CD4-positive, alpha-beta T cell treated with Interleukin-17A for 4 hours (primary cell): ENCODE results near the gene HEATR1.

Experiments used
- DNase-seq: peaks from one replicate; pipeline ENCODE4 v3.0.0-alpha.2; 2020; ENCODE audit warnings: mixed read lengths

Gene HEATR1

DNA sequence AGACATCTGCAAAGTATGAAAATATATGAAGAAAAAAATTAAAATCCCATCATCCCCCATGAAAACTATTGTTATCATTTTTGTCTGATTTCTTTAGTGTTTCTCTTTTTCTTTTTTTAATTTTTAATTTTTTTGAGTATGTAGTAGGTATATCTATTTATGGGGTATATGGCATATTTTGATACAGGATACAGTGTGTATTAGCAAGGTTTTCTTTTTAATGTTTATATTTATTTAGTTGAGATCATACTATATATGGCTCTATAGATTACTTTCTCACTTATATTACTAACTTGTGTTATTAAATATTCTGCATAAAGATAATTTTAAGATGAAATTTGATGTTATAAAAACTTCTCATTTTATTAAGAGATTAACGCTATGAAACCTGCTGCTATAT is 69.1 kb downstream of the HEATR1 start:
- no peak for DNase-seq

DNA sequence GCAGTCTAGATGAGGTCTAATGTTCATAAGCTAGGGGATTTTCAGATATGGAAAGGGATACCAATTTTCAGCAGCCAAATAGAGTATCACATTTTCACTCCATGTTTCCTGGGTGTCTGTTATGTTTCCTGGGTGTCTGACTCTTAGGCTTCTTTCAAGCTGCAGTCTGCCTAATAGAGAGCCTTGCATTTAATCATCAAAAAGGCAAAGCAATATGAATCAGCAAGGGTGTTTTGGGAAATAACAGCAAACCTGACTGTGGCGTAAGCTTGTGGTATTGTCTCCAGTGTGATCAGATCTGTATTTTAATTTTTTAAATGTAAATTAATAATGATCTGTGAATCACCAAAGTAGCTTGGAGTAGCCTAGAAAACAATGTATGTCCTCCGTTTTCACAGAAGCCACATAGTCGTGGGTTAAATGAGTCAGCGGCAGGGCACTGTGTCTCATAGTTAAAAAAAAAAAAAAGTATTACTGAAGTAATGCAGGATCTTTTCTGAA is 70.1 kb downstream of the HEATR1 start:
- peak; percentile 45 for DNase-seq

DNA sequence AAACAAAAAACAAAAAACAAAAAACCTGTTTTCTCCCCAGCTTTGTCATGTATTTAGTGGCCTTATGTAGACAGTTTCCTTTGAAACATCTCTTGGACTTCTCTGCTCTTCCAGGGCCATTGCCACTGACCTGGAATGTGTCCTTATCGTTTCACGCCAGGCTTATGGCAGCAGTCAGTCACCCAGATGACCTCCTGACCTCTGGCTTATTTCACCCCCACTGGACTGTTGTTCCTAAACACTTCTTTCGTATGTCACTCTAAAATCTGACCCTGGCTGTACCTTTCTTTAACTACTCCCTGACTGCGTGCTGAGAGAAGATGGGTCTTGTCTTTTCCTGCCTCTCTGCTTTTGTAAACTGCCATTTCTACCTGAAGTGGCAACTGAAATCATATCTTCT is 71.5 kb downstream of the HEATR1 start:
- no peak for DNase-seq

DNA sequence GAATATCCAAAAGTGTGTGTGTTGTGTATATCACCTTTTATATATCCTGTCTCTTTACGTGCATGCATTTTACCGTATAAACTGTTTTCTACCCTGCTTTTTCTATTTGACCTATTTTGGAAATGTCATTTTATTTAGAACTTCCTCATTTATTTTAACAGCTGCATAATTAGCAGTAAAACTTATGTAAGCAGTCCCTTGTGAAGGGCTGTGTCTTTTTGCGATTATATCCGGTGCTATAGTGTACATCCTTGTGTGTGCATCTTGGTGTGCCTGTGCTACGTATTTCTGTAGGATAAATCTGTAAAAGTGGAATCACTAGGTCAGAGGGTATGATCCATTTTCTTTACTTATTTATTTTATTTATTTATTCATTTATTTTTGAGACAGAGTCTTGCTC is 73.4 kb downstream of the HEATR1 start:
- no peak for DNase-seq

DNA sequence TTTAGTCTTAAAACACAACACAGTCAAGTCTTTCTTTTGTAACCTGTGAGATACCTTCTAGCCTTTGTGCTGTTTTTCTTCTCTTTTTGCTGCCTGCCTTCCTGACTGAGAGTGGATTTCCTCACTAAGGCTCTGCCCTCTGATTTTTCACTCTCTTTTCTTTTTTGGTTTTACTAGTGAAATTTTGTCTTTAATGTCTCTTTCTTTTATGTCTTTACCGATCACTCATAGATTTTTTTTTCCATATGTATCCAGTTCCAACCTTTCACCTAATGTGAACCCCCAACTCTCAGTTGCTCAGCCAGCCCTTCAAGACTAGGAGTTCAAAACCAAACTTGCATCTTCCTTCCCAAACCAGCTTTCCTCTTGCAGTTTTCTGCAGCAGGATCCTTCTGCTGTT is 74.0 kb downstream of the HEATR1 start:
- no peak for DNase-seq

GRCh38 chr1:236526079-236526478 is 78.2 kb downstream of the HEATR1 start:
- no peak for DNase-seq

DNA sequence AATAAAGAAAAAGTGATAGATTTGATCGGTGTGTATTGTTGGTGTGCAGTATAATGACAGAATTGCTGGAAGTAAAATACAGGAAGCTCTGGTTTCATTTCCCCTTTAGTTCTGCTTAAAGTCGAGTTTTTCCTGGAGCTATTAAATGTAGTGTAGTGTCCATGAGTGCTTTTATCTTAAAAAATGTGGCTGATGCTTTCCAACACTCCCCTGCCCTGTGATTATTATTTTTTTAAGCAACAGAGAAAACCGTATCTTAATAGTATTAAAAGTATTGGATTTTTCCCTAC is 79.5 kb downstream of the HEATR1 start:
- DNase-seq, result no peak

GRCh38 chr1:236524142-236524894 is 80.0 kb downstream of the HEATR1 start:
- peak; percentile 62 for DNase-seq

GRCh38 chr1:236523704-236524141 is 80.6 kb downstream of the HEATR1 start, which contains the start of gene LGALS8:
Gene LGALS8 (plus strand): TSS chr1:236523982. CDS start chr1:236526071, 2,089 bp downstream.
- peak; percentile 91 for DNase-seq

DNA sequence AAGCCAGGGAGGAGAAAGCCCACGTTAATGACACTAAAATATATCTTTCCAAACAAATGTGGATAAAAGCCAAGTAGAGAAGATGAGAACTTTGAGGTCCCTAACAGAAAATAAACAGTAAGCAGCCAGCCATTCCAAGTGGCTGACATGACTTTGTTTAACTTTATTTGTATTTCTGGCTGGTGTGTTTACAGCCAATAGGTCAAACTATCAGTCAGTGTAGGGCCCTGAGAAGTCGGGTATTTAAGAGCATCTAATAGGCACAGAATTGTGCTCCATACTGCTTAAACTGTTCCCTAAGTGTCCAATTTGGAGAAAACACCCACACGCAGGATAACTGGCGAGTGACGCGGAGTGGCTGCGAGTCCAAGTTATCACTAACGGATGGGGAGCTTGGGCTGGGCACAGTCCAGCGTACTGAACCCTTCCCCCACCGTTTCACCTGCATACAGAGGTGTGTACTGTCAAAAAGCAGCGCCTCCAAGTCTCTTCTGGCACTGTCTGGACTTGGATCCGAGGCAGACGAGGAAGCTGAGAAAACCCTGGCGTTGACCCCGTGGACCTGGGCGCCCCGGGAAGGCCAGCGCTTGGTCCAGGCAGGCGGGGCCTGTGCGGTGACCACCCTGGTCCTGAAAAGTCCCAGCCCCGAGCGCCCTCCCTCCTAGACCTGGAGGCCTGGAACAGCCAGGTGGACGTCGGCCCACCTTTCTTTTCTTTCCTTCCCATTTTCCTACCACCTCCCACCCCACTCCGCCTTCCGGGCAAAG is 81.2 kb downstream of the HEATR1 start:
- no peak for DNase-seq

DNA sequence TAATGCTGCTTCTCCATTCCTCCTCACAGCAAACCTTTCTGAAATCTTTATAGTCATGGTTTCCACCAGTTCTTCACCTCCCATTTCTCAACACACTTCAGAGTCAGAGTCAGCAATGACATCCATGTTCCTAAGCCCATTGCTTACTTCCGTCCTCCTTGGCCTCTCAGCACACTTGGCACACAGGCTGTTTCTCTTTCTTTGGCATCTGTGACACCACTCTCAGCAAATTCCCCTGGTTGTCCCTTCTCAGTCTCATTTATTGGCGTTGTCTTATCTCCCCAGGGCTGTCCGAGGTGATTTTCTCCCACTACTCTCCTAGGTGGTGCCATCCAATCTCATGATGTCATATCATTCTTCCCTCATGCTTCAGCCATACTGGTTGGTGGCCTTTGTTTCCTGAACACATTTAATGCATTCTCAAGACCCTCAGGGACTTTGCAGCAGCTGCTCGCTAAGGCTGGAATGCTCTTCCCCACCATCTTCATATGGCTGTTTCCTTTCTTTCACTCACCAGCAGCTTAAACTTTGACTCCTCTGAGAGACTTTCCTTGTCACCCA is 83.8 kb downstream of the HEATR1 start:
- DNase-seq, result no peak

DNA sequence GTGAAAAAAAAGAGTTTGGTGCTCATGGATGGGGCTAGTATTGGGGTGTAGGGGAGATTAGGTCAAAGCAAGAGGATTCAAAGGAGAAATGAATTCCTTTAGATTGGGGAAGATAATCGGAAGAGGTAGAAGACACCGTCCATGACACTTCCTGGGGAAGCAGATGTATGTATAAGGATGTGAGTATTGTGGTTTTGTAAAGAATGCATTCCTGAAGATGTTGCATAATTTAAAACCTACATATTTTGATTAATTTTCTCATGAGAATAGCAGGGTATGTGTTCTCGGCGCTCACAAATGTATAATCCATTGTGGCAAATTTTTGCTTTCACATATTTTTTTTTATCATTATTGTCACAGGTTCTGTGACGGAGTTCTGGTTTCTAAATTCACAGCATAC is 86.0 kb downstream of the HEATR1 start:
- no peak for DNase-seq

DNA sequence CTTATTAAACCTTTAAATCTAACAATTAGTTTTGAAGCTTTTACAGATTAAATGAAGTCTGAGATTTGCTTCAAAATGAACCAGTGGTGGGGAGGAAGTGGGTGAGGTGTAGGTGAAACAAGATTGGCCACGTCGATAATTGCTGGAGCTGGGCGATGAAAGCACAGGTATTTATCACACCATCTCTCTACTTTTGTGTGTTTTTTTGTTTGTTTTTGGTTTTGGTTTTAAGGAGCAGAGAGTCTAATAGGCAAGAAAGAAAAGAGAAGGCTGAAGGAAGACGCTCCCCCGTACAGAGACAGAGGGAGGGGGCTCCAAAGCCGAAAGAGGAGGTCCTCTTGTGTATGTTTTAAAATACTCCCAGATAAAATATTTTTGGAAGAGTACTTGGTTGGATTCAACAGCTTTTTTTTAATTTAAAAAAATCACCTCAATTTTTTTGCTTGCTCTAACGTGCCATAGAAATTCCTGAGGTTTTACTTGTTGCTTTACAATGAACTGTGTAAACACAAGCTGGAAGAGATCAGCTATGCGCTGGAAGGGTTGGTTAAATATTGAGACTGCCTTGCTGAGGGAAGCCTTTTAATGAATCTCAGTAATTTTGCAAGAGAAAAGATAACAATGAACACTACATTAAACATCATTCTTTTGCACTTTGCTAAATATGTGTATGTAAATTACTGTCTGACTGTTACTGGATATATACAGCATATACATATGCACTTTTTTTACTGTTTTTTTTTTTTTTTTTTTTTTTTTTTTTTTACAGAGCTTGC is 87.2 kb downstream of the HEATR1 start:
- DNase-seq, result peak; percentile 51

- DNase-seq, result no peak
Observed at GRCh38 chr1:236515443-236515958, 88.8 kb downstream of the HEATR1 start.

DNA sequence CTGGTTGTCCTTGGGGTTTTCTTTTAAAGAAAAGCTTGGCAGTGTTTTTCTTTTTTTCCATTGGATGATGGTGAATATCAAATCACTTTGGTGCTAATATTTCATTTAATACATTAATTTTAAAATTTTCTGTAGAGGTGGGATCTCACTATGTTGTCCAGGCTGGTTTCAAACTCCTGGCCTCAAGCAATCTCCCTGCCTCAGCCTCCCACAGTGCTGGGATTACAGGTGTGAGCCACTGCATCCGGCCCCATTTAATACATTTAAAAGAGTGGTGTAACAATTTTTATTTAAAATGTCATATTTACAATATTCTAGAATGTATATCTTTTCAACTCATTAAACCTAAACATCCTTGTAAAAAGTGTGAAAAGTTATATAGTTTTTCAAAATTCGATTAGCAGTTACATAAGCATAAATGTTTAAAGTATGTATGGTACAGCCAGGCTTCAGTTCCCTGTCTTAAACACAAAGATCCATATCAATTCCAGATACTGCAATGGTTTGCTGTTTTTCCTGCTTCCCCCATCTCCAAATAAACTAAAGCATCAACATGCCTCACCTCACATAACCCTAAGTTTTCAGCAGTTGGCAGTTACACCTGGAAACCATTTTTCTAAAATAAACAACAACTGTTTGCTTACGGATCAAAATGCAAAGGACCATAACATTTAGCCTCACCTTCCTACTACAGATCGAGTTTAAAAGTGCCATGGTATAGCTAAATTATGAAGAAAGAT is 89.4 kb downstream of the HEATR1 start:
- DNase-seq, result no peak

DNA sequence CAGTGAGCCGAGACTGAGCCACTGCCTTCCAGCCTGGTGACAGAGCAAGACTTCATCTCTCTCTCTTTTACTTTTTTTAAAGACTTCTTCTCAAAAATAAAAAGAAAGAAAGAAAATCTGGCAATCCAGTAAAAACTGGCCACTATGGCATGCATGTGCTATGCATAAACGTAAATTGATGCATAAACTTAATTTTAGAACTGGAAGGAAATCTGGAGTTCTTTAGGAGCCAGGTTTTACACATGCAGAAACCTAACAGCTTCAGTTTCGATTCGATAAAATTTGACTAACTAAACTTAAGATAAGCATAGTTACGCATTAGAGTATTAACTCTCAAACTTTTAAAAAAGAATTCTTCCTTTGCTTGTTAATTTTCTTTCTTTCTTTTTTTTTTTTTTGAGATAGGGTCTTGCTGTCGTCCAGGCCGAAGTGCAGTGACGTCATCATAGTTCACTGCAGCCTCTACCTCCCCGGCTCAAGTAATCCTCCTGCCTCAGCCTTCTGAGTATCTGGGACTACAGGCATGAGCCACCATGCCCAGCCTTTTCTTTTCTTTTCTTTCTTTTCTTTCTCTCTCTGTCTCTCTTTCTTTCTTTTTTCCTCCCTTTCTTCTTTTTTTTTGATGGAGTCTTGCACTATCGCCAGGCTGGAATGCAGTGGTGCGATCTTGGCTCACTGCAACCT is 92.4 kb downstream of the HEATR1 start:
- no peak for DNase-seq

GRCh38 chr1:236509647-236510401 is 94.5 kb downstream of the HEATR1 start:
- no peak for DNase-seq

- DNase-seq, result no peak
Observed at GRCh38 chr1:236509203-236509602, 95.1 kb downstream of the HEATR1 start.

DNA sequence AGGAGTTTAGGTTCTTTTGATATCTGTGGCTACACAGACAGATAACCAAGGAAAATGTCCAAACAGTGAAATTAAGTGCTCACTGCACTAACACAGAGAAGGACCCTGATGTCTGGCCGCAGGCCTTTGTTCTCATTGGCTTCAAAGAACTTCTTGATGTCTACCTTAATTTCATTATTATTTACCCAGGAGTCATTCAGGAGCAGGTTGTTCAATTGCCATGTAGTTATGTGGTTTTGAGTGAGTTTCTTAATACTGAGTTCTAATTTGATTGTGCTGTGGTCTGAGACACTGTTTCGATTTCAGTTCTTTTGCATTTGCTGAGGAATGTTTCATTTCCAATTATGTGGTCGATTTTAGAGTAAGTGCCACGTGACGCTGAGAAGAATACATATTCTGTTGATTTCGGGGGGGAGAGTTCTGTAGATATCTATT is 95.7 kb downstream of the HEATR1 start:
- no peak for DNase-seq

DNA sequence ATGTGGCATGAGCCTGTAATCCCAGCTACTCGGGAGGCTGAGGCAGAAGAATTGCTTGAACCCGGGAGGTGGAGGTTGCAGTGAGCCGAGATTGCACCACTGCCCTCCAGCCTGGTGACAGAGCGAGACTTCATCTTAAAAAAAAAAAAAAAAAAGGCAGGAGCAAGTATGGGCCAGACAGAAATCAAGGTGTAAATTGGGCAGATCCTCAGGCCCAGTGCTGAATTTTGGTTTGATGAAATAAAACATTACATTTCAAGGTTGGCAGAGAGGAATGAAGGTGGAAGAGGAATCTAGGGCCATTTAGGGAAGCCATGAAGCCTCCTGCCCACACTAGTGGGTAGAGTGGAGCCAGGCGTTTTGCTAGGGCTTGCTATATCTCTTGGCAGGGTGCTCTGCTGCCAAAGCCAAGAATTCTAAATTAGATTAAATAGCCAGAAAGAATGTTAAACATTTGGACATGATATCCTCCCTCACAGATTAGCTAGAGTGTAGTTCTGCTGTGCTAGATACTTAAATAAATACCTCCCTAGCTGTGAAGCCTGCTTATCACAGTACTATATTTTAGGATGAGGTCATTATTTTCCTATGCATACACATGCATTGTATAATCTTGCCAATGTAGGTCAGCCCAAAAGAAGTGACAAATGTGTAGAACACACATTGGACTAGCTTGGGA is 97.2 kb downstream of the HEATR1 start:
- no peak for DNase-seq
